Measurements from ENCODE around the gene SOD3.

SOD3 gene

DNA sequence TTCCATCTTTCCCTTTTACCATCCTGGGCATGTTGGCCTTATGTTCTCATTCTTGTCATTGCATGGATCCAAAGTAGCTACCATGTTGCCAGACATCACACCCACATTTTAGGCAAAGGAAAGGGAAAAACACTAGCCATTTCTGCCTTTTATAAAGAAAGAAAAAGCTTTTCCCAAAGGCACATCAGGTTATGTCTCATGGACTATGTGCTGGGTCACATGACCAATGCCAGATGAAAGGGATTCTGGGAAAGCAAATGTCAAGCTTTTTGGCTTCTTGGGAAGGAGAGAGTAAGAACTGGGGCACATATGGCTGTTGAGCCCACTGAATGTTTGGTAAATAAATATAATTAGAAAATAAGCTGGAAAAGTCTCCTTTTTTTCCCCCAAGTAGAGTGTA is 4.3 kb upstream of the SOD3 start:
- no peak for TF ChIP-seq EZH2 (IDR thresholded peaks at IDR 0.05; ENCODE audit: borderline replicate concordance, low read length)
- TF ChIP-seq, protein P1, sequence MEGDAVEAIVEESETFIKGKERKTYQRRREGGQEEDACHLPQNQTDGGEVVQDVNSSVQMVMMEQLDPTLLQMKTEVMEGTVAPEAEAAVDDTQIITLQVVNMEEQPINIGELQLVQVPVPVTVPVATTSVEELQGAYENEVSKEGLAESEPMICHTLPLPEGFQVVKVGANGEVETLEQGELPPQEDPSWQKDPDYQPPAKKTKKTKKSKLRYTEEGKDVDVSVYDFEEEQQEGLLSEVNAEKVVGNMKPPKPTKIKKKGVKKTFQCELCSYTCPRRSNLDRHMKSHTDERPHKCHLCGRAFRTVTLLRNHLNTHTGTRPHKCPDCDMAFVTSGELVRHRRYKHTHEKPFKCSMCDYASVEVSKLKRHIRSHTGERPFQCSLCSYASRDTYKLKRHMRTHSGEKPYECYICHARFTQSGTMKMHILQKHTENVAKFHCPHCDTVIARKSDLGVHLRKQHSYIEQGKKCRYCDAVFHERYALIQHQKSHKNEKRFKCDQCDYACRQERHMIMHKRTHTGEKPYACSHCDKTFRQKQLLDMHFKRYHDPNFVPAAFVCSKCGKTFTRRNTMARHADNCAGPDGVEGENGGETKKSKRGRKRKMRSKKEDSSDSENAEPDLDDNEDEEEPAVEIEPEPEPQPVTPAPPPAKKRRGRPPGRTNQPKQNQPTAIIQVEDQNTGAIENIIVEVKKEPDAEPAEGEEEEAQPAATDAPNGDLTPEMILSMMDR (IDR thresholded peaks at IDR 0.05; ENCODE audit: low read length): no peak
- H3K79me2 ChIP-seq (ENCODE audit: insufficient read depth, low read length): no peaks in the 10 kb centered on the region

DNA sequence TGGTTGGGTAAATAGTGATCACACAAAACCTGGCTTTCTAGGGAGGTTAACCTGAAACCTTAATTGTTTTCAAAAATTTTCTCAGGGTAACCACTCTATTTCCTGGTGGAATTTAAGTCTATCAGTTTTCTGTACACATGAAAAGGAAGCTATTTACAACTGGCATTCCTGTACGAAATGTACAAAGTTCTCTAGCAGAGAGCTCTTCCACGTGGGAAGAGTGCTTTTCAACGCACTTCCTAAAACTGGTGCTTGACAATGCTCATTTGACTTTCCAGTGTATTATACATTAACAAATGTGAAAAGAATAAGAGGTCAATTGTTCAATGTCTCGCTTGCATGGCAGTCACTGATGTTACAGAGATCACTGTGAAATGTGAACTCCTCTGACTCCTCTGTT is 2.8 kb upstream of the SOD3 start:
- Histone ChIP-seq H3K4me3 (ENCODE audit: low read depth, low read length, poor library complexity, severe bottlenecking) (no peak overlapping the region), H3K9me2 (ENCODE audit: low read depth, low read length) (no peaks in the 10 kb centered on the region), H3K27ac (ENCODE audit: low read depth, low read length, poor library complexity, severe bottlenecking) (no peak overlapping the region), H2AFZ (ENCODE audit: low read length) (no peak overlapping the region), H4K20me1 (ENCODE audit: insufficient read depth, low read length) (no peaks in the 10 kb centered on the region), H3K79me2 (ENCODE audit: insufficient read depth, low read length) (no peaks in the 10 kb centered on the region), H3K4me1 (ENCODE audit: insufficient read depth, low read length, severe bottlenecking) (no peaks in the 10 kb centered on the region), H3F3A (ENCODE audit: insufficient read depth, low read length) (no peaks in the 10 kb centered on the region), H3K27me3 (ENCODE audit: insufficient read depth, low read length) (no peaks in the 10 kb centered on the region), H3K4me2 (ENCODE audit: low read length) (no peak overlapping the region), H3K9ac (ENCODE audit: low read length) (no peak overlapping the region), H3K9me3 (ENCODE audit: low read length) (no peaks in the 10 kb centered on the region), H3K36me3 (ENCODE audit: insufficient read depth, low read length) (no peaks in the 10 kb centered on the region)
- TF ChIP-seq, protein P1 (IDR thresholded peaks at IDR 0.05; ENCODE audit: low read length): no peak
- no peak for TF ChIP-seq EZH2 (IDR thresholded peaks at IDR 0.05; ENCODE audit: borderline replicate concordance, low read length)

More for the DNA sequence above, 4.3 kb upstream of the SOD3 start:
- Histone ChIP-seq H3K27ac (ENCODE audit: low read depth, low read length, poor library complexity, severe bottlenecking) (no peak overlapping the region), H3K36me3 (ENCODE audit: insufficient read depth, low read length) (no peaks in the 10 kb centered on the region), H3K4me3 (ENCODE audit: low read depth, low read length, poor library complexity, severe bottlenecking) (no peak overlapping the region), H2AFZ (ENCODE audit: low read length) (no peak overlapping the region), H3K27me3 (ENCODE audit: insufficient read depth, low read length) (no peaks in the 10 kb centered on the region), H3K9ac (ENCODE audit: low read length) (no peak overlapping the region), H3K4me1 (ENCODE audit: insufficient read depth, low read length, severe bottlenecking) (no peaks in the 10 kb centered on the region), H4K20me1 (ENCODE audit: insufficient read depth, low read length) (no peaks in the 10 kb centered on the region), H3F3A (ENCODE audit: insufficient read depth, low read length) (no peaks in the 10 kb centered on the region), H3K9me2 (ENCODE audit: low read depth, low read length) (no peaks in the 10 kb centered on the region), H3K9me3 (ENCODE audit: low read length) (no peaks in the 10 kb centered on the region), H3K4me2 (ENCODE audit: low read length) (no peak overlapping the region)

DNA sequence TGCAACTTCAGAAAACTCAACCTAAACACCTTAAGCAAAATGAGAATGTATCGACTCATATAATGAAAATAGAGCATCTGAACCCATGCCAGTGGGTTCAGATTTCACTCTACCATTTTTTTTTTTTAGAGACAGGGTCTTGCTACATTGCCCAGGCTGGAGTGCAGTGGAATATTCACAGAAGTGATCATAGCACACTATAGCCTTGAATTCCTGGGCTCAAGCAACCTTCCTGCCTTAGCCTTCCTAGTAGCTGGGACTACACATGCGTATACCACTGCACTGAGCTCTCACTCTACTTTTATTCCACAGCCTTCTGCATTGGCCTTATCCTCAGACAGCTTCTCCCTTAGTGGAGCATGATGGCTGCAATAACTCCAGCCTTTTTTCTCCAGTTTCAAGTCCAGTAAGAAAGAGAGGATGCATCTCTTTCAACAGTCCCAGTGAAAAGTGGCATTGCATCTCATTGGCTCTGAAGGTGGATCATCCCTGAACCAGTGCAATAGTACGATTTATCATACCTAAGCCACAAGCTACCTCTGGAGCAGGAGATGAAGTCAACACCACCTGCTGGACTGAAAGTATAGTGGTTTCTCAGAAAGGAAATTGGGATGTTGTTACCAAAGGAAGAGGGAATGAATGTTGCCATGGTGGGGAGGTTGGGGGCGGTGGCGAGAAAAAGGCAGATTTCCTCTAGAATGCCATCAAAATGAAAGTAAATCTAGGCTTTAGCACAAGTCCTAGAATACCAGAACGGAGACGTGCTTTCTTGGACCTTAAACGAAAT is 2.0 kb upstream of the SOD3 start:
- Histone ChIP-seq H3K9ac (ENCODE audit: low read length) (no peak overlapping the region), H3K9me3 (ENCODE audit: low read length) (no peaks in the 10 kb centered on the region), H4K20me1 (ENCODE audit: insufficient read depth, low read length) (no peaks in the 10 kb centered on the region), H3K79me2 (ENCODE audit: insufficient read depth, low read length) (no peaks in the 10 kb centered on the region), H2AFZ (ENCODE audit: low read length) (no peak overlapping the region), H3K36me3 (ENCODE audit: insufficient read depth, low read length) (no peaks in the 10 kb centered on the region), H3K4me3 (ENCODE audit: low read depth, low read length, poor library complexity, severe bottlenecking) (no peak overlapping the region), H3K27me3 (ENCODE audit: insufficient read depth, low read length) (no peaks in the 10 kb centered on the region), H3K9me2 (ENCODE audit: low read depth, low read length) (no peaks in the 10 kb centered on the region), H3K4me1 (ENCODE audit: insufficient read depth, low read length, severe bottlenecking) (no peaks in the 10 kb centered on the region), H3F3A (ENCODE audit: insufficient read depth, low read length) (no peaks in the 10 kb centered on the region), H3K4me2 (ENCODE audit: low read length) (no peak overlapping the region), H3K27ac (ENCODE audit: low read depth, low read length, poor library complexity, severe bottlenecking) (no peak overlapping the region)
- no peak for TF ChIP-seq EZH2 (IDR thresholded peaks at IDR 0.05; ENCODE audit: borderline replicate concordance, low read length)
- TF ChIP-seq, protein P1 (IDR thresholded peaks at IDR 0.05; ENCODE audit: low read length): no peak

Measured in OCI-LY1 (cell line).